ENCODE measurements around the gene LMF2. TPM values are rescaled to one million over a fixed set of nuclear protein-coding genes. Genes with fewer than 3 reads are reported as not detected.

The LMF2 gene, protein sequence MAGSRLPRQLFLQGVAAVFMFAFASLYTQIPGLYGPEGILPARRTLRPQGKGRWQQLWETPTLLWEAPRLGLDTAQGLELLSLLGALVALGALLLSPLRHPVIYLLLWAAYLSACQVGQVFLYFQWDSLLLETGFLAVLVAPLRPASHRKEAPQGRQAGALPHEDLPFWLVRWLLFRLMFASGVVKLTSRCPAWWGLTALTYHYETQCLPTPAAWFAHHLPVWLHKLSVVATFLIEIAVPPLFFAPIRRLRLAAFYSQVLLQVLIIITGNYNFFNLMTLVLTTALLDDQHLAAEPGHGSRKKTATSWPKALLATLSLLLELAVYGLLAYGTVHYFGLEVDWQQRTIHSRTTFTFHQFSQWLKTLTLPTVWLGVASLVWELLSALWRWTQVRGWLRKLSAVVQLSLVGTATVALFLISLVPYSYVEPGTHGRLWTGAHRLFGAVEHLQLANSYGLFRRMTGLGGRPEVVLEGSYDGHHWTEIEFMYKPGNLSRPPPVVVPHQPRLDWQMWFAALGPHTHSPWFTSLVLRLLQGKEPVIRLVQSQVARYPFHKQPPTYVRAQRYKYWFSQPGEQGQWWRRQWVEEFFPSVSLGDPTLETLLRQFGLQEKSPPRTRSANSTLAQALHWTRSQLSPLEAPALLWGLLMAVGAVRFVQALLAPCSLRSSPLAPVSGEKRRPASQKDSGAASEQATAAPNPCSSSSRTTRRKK
- 48.2 TPM for polyA plus RNA-seq (2013, experiment 1 of 4)
- polyA plus RNA-seq (2013, experiment 2 of 4): 45.3 TPM
- polyA plus RNA-seq (2013, experiment 3 of 4): 39.0 TPM
- polyA plus RNA-seq (2013, experiment 4 of 4): 40.1 TPM

DNA sequence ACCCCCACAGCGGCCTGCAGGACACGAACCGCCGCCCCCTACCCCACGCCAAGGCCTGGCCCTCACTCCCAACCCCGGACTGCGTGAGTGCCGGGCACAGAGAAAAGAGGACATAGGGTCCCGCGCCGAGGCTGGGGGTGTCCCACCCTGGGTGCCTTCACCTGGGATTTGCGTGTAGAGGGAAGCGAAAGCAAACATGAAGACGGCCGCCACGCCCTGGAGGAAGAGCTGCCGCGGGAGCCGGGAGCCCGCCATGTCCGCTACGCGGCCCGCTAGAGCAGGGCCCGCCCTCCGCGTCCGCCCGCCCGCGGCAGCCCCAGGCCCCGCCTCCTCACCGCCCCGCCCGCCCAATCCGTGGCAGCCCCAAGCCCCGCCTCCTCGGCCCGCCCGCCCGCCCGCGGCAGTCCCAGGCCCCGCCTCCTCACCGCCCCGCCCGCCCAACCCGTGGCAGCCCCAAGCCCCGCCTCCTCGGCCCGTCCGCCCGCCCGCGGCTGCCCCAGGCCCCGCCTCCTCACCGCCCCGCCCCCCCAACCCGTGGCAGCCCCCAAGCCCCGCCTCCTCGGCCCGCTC lies at the start of gene LMF2:
Gene LMF2 (minus strand): TSS at position 282 of the 570 bp plus-strand sequence. CDS start 27 bp downstream, at position 255.
- H3K36me3 ChIP-seq (ENCODE audit: control insufficient read depth, insufficient read depth, low read length): peaks cover 4% of the 10 kb centered on the region
- 0% methylated on average over 46 to 62 of the region's 62 CpGs for WGBS, 2 experiments

DNA sequence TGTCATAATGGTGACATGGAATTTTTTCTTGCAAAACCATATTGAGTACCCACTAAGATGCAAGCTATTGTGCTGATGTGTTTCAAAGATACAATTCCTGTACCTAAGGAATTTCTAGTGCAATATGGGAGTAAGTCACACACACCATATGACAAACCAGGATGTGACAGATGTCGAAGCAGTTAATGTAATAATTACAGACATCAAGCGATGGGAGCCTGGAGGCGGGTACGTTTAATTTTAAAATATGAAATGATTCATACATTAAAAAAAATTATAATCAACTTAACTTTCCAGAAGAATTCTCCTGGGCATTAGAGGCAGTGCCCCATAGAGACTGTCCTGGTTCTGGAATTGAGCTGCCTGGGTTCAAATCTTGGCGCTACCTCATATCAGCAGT lies 49.2 kb upstream of the LMF2 start:
- WGBS, 2 experiments: 91 to 100% methylated on average over 1 to 5 of the region's 5 CpGs

More for the DNA sequence above, at the start of gene LMF2:
- Histone ChIP-seq H3K27me3 (ENCODE audit: control insufficient read depth, insufficient read depth, low read length, poor library complexity, severe bottlenecking) (no peaks in the 10 kb centered on the region), H3K9me3 (ENCODE audit: control insufficient read depth, low read length) (no peaks in the 10 kb centered on the region), H3K4me3 (ENCODE audit: insufficient read depth, low read depth, low read length) (peak within 1 kb of the TSS; percentile 95), H3K4me1 (ENCODE audit: control insufficient read depth, insufficient read depth, low read length) (peaks cover 9% of the 10 kb centered on the region), H3K27ac (ENCODE audit: insufficient read depth, low read depth, low read length, poor library complexity, severe bottlenecking) (peak within 1 kb of the TSS; percentile 93)

DNA sequence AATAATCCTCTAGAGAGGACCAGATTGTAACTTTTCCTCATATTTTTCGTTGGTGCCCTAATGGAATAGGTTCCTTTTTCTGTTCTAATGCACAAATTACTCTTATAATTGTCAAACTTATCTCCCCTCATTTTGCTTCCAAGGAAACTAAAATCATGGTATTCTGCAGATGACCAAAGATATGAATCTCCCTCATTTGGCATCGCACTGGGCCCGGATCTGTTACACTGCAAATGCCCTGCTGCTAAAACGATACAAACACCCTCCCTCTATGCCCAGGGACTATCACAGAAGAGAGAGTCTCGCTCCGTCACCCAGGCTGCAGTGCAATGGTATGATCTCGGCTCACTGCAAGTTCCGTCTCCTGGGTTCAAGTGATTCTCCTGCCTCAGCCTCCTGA lies 45.8 kb upstream of the LMF2 start:
- H3K9me3 ChIP-seq (ENCODE audit: control insufficient read depth, low read length): no peaks in the 10 kb centered on the region
- no peak overlapping the region for H3K27ac ChIP-seq (ENCODE audit: insufficient read depth, low read depth, low read length, poor library complexity, severe bottlenecking)
- WGBS, 2 experiments: 90 to 93% methylated on average over 8 of the region's 8 CpGs
- H3K4me1 ChIP-seq (ENCODE audit: control insufficient read depth, insufficient read depth, low read length): no peaks in the 10 kb centered on the region
- H3K27me3 ChIP-seq (ENCODE audit: control insufficient read depth, insufficient read depth, low read length, poor library complexity, severe bottlenecking): no peaks in the 10 kb centered on the region
- no peak overlapping the region for H3K4me3 ChIP-seq (ENCODE audit: insufficient read depth, low read depth, low read length)
- no peaks in the 10 kb centered on the region for H3K36me3 ChIP-seq (ENCODE audit: control insufficient read depth, insufficient read depth, low read length)

More for the DNA sequence above, 49.2 kb upstream of the LMF2 start:
- H3K27me3 ChIP-seq (ENCODE audit: control insufficient read depth, insufficient read depth, low read length, poor library complexity, severe bottlenecking): no peaks in the 10 kb centered on the region
- H3K4me1 ChIP-seq (ENCODE audit: control insufficient read depth, insufficient read depth, low read length): no peaks in the 10 kb centered on the region
- no peaks in the 10 kb centered on the region for H3K9me3 ChIP-seq (ENCODE audit: control insufficient read depth, low read length)
- no peak overlapping the region for H3K4me3 ChIP-seq (ENCODE audit: insufficient read depth, low read depth, low read length)
- no peaks in the 10 kb centered on the region for H3K36me3 ChIP-seq (ENCODE audit: control insufficient read depth, insufficient read depth, low read length)
- no peak overlapping the region for H3K27ac ChIP-seq (ENCODE audit: insufficient read depth, low read depth, low read length, poor library complexity, severe bottlenecking)

DNA sequence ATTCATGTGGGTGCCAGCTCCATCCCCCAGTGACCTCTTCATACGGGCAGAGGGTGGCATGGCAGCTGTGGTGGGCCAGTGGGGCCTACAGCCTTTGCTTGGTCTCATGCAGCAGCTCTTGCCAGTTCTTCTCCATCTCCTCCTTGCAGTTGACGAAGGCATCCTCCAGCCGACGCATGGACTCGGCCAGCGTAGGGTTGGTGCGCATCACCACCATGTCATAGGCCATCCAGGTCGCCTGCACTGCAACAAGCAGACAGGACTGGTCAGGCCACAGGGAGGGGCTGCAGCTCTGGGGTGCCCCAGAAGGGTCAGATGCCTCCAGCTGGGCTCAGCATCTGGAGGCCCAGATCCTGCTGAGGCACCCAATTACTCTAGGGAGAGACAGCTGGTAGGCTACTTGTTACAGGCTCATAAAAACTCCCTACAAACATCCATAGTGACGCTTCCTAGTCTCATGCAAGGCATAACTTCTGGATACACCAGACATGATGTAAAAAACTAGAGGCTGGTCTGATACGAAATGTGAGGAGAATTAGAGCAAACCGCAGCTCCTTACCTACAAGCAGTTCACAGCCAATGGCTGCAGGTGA lies 43.8 kb upstream of the LMF2 start:
- Histone ChIP-seq H3K4me3 (ENCODE audit: insufficient read depth, low read depth, low read length) (no peak overlapping the region), H3K27me3 (ENCODE audit: control insufficient read depth, insufficient read depth, low read length, poor library complexity, severe bottlenecking) (no peaks in the 10 kb centered on the region)
- 95% methylated on average over 11 of the region's 11 CpGs for WGBS, 2 experiments

DNA sequence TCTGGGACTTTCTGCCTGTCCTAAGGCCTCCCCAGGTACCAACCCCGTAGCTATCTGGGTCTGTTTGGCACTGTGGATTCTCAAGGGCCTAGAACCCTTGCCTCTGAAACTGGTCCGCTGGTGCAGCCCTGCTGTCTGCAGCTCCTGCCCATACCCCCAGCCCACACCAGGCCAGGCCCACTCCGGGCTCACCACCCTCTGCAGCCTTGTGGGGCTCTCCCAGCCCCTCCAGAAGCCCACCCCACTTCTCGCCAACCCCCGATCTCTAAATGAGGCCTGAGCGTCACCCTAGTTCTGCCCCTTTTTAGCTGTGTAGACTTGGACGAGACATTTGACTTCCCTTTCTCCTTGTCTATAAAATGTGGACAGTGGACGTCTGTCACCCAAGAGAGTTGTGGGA lies 42.9 kb upstream of the LMF2 start:
- Histone ChIP-seq H3K27ac (ENCODE audit: insufficient read depth, low read depth, low read length, poor library complexity, severe bottlenecking) (no peak overlapping the region), H3K27me3 (ENCODE audit: control insufficient read depth, insufficient read depth, low read length, poor library complexity, severe bottlenecking) (peaks cover 3% of the 10 kb centered on the region)
- 91 to 96% methylated on average over 8 of the region's 8 CpGs for WGBS, 2 experiments

More for the DNA sequence above, 43.8 kb upstream of the LMF2 start:
- Histone ChIP-seq H3K4me1 (ENCODE audit: control insufficient read depth, insufficient read depth, low read length) (no peaks in the 10 kb centered on the region), H3K9me3 (ENCODE audit: control insufficient read depth, low read length) (no peaks in the 10 kb centered on the region), H3K27ac (ENCODE audit: insufficient read depth, low read depth, low read length, poor library complexity, severe bottlenecking) (no peak overlapping the region), H3K36me3 (ENCODE audit: control insufficient read depth, insufficient read depth, low read length) (no peaks in the 10 kb centered on the region)

DNA sequence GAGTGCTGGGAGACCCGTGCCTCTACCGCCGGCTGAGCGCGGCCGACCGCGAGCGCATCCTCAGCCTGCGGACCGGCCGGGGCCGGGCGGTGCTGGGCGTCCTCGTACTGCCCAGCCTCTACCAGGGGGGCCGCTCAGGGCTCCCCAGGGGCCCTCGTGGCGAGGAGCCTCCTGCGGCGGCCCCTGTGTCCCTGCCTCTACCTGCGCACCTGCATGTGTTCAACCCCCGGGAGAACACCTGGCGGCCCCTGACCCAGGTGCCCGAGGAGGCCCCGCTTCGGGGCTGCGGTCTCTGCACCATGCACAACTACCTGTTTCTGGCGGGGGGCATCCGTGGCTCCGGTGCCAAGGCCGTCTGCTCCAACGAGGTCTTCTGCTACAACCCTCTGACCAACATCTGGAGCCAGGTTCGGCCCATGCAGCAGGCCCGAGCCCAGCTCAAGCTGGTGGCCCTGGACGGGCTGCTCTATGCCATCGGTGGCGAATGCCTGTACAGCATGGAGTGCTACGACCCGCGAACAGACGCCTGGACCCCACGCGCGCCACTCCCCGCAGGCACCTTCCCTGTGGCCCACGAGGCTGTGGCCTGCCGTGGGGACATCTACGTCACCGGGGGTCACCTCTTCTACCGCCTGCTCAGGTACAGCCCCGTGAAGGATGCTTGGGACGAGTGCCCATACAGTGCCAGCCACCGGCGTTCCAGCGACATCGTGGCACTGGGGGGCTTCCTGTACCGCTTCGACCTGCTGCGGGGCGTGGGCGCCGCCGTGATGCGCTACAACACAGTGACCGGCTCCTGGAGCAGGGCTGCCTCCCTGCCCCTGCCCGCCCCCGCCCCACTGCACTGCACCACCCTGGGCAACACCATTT lies 41.7 kb upstream of the LMF2 start:
- WGBS, 2 experiments: 94 to 96% methylated on average over 68 of the region's 68 CpGs
- no peaks in the 10 kb centered on the region for H3K4me1 ChIP-seq (ENCODE audit: control insufficient read depth, insufficient read depth, low read length)
- no peaks in the 10 kb centered on the region for H3K36me3 ChIP-seq (ENCODE audit: control insufficient read depth, insufficient read depth, low read length)
- peaks cover 15% of the 10 kb centered on the region for H3K27me3 ChIP-seq (ENCODE audit: control insufficient read depth, insufficient read depth, low read length, poor library complexity, severe bottlenecking)
- no peak overlapping the region for H3K27ac ChIP-seq (ENCODE audit: insufficient read depth, low read depth, low read length, poor library complexity, severe bottlenecking)
- H3K4me3 ChIP-seq (ENCODE audit: insufficient read depth, low read depth, low read length): no peak overlapping the region
- no peaks in the 10 kb centered on the region for H3K9me3 ChIP-seq (ENCODE audit: control insufficient read depth, low read length)

More for the DNA sequence above, 42.9 kb upstream of the LMF2 start:
- Histone ChIP-seq H3K4me1 (ENCODE audit: control insufficient read depth, insufficient read depth, low read length) (no peaks in the 10 kb centered on the region), H3K9me3 (ENCODE audit: control insufficient read depth, low read length) (no peaks in the 10 kb centered on the region), H3K4me3 (ENCODE audit: insufficient read depth, low read depth, low read length) (no peak overlapping the region), H3K36me3 (ENCODE audit: control insufficient read depth, insufficient read depth, low read length) (no peaks in the 10 kb centered on the region)

DNA sequence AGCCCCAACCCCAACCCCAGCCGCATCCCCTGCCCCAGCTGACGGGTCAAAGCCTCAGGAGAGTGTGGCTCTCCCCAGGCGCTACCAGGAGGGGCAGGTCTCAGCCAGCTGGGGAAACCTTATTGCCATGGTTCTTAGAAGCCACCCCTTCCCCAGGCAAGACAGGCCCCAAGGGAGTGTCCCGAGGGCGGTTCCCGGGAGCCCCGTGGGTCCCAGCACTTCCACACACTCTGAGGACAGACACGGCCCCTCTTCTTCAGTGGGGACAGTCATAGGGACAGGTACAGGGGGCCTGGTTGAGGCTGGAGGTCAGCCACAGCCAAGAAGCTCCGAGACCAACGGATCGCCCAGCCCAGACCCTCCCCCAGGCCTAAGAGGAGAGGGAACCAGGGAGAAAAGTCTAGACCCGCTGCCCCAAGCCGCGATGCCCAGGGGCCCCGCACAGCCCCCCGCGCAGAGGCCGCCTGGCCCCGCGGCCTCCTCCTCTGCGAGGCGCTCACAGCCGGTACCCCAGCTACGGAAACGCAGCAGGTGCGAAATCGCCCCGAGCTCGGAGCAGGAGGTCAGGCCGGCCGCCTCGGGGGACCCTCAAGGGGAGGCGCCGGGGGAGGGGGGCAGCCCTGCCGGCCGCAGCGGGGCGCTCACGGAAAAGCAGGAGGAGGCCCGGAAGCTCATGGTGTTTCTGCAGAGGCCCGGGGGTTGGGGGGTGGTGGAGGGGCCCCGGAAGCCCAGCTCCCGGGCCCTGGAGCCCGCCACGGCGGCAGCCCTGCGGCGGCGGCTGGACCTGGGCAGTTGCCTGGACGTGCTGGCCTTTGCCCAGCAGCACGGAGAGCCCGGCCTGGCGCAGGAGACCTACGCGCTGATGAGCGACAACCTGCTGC lies 40.8 kb upstream of the LMF2 start:
- peaks cover 24% of the 10 kb centered on the region for H3K27me3 ChIP-seq (ENCODE audit: control insufficient read depth, insufficient read depth, low read length, poor library complexity, severe bottlenecking)
- H3K4me3 ChIP-seq (ENCODE audit: insufficient read depth, low read depth, low read length): no peak overlapping the region
- no peaks in the 10 kb centered on the region for H3K36me3 ChIP-seq (ENCODE audit: control insufficient read depth, insufficient read depth, low read length)
- H3K27ac ChIP-seq (ENCODE audit: insufficient read depth, low read depth, low read length, poor library complexity, severe bottlenecking): no peak overlapping the region
- 91 to 92% methylated on average over 56 of the region's 56 CpGs for WGBS, 2 experiments
- H3K4me1 ChIP-seq (ENCODE audit: control insufficient read depth, insufficient read depth, low read length): no peaks in the 10 kb centered on the region
- no peaks in the 10 kb centered on the region for H3K9me3 ChIP-seq (ENCODE audit: control insufficient read depth, low read length)

DNA sequence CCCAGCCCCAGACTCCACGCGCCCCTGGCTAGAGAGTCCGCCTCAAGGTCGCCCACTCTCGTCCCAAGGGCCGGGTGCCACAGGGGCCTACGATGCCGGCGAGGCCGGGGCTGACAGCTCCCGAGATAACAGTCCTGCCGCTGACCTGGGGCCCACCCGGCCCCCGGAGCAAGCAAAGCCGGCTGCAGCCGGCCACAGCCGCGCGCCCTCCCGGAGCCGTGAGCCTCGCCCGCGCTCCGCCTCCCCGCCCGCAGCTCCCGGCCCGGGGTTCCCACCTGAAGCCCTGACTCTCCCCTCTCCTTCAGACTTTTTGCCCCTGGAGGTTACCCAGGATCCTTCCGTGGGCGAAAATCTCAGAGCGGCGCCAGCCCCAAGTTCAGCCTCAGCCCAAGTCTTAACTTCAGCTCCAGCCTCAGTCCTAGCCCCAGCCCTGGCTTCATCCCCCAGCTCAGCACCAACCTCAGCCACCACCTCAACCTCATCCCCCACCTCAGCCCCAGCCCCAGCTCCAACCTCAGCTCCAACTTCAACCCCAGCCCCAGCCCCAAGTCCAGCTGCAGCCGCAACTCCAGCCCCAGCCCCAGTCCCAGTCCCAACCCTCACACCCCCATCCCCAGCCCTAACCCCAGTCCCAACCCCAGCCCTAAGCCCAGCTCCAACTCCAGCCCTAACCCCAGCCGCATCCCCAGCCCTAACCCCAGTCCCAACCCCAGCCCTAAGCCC lies 39.9 kb upstream of the LMF2 start:
- Histone ChIP-seq H3K36me3 (ENCODE audit: control insufficient read depth, insufficient read depth, low read length) (no peaks in the 10 kb centered on the region), H3K27me3 (ENCODE audit: control insufficient read depth, insufficient read depth, low read length, poor library complexity, severe bottlenecking) (peaks cover 26% of the 10 kb centered on the region), H3K4me3 (ENCODE audit: insufficient read depth, low read depth, low read length) (no peak overlapping the region), H3K4me1 (ENCODE audit: control insufficient read depth, insufficient read depth, low read length) (no peaks in the 10 kb centered on the region), H3K27ac (ENCODE audit: insufficient read depth, low read depth, low read length, poor library complexity, severe bottlenecking) (no peak overlapping the region), H3K9me3 (ENCODE audit: control insufficient read depth, low read length) (no peaks in the 10 kb centered on the region)
- WGBS, 2 experiments: 93% methylated on average over 35 of the region's 35 CpGs

Data from ectodermal cell (in vitro differentiated cells).